HepG2 (cell line): Measurements from ENCODE around the gene IRF7. TPM values are rescaled to one million over a fixed set of nuclear protein-coding genes. Genes with fewer than 3 reads are reported as not detected.
A peak's percentile ranks its signal among the peaks of the same experiment; 100 is the strongest.

Experiments
- CBFB ChIP-seq: sonication (generic); formaldehyde crosslinking; IDR thresholded peaks from 2 replicates; pipeline ENCODE4 v1.4.0; 2020; ENCODE audit warnings: missing genetic modification reagents
- FUBP1 ChIP-seq: sonication (generic); formaldehyde crosslinking; IDR thresholded peaks from 2 replicates; pipeline ENCODE4 v1.5.1; 2020; ENCODE audit warnings: missing genetic modification reagents, mild to moderate bottlenecking, borderline replicate concordance
- ISX ChIP-seq: sonication (generic); formaldehyde crosslinking; conservative IDR thresholded peaks from 2 replicates; pipeline ENCODE4 v1.5.0; 2020; ENCODE audit warnings: missing genetic modification reagents
- JDP2 ChIP-seq: sonication (generic); formaldehyde crosslinking; IDR thresholded peaks from 2 replicates; pipeline ENCODE4 v1.8.1; 2022; ENCODE audit warnings: missing genetic modification reagents, borderline replicate concordance
- KDM2A ChIP-seq: sonication (generic); formaldehyde crosslinking; IDR thresholded peaks from 2 replicates; pipeline ENCODE4 v1.4.0; 2020; ENCODE audit warnings: low read depth, missing genetic modification reagents, borderline replicate concordance
- KLF13 ChIP-seq: sonication (generic); formaldehyde crosslinking; IDR thresholded peaks from 2 replicates; pipeline ENCODE4 v1.4.0; 2020; ENCODE audit warnings: mild to moderate bottlenecking, missing genetic modification reagents
- KLF9 ChIP-seq: IDR thresholded peaks from 2 replicates; pipeline ENCODE4 v1.6.1; 2016; ENCODE audit warnings: low read depth
- MEIS1 ChIP-seq: sonication (generic); formaldehyde crosslinking; IDR thresholded peaks from 2 replicates; pipeline ENCODE4 v1.9.0; 2021; ENCODE audit warnings: mild to moderate bottlenecking, missing genetic modification reagents, moderate library complexity, borderline replicate concordance
- NCOR1 ChIP-seq: fragments of 200-600 bp; sonication (generic); IDR thresholded peaks from 2 replicates; pipeline ENCODE4 v1.7.0; 2017; ENCODE audit warnings: antibody characterized with exemption, low read length, borderline replicate concordance
- REXO4 ChIP-seq: sonication (generic); formaldehyde crosslinking; IDR thresholded peaks from 2 replicates; pipeline ENCODE4 v1.8.0; 2022; ENCODE audit warnings: missing genetic modification reagents, mild to moderate bottlenecking, borderline replicate concordance
- SETDB1 ChIP-seq: sonication (generic); formaldehyde crosslinking; IDR thresholded peaks from 2 replicates; pipeline ENCODE4 v1.5.1; 2020; ENCODE audit warnings: missing genetic modification reagents, mild to moderate bottlenecking, borderline replicate concordance
- TRAFD1 ChIP-seq: sonication (generic); formaldehyde crosslinking; IDR thresholded peaks from 2 replicates; pipeline ENCODE4 v1.5.1; 2020; ENCODE audit warnings: missing genetic modification reagents, mild to moderate bottlenecking, borderline replicate concordance
- ZBTB20 ChIP-seq: sonication (generic); formaldehyde crosslinking; IDR thresholded peaks from 2 replicates; pipeline ENCODE4 v1.8.1; 2023; ENCODE audit warnings: missing genetic modification reagents, low read depth, mild to moderate bottlenecking, borderline replicate concordance
- ZBTB33 ChIP-seq: sonication (generic); formaldehyde crosslinking; IDR thresholded peaks from 2 replicates; pipeline ENCODE4 v1.4.0; 2020; ENCODE audit warnings: missing genetic modification reagents
- ZNF20 ChIP-seq: sonication (generic); formaldehyde crosslinking; IDR thresholded peaks from 2 replicates; pipeline ENCODE4 v1.4.0; 2020; ENCODE audit warnings: mild to moderate bottlenecking, moderate library complexity, missing genetic modification reagents
- ZNF468 ChIP-seq: sonication (generic); formaldehyde crosslinking; IDR thresholded peaks from 2 replicates; pipeline ENCODE4 v1.8.0; 2022; ENCODE audit warnings: mild to moderate bottlenecking, moderate library complexity, missing genetic modification reagents
- ZNF607 ChIP-seq: sonication (generic); formaldehyde crosslinking; IDR thresholded peaks from 2 replicates; pipeline ENCODE4 v1.5.1; 2020; ENCODE audit warnings: missing genetic modification reagents, mild to moderate bottlenecking, borderline replicate concordance
- polyA plus RNA-seq, 8 experiments: library from polyadenylated mRNA; depleted of rRNA in 3 of 8; stranded (reverse) in 7 of 8; unstranded in 1 of 8; fragments of >200 nt; fragmentation: Illumina TruSeq in 4 of 8; extraction: Trizol in 4 of 8; gene quantifications; 2 replicates each; pipeline versions ENCODE4 v1.2.1 to v1.2.3, GENCODE V29; 2011 to 2016; ENCODE audit warnings: low read depth in 4 of 8, missing spikeins in 1 of 8, mixed read lengths in 1 of 8; ENCODE audit not compliant: insufficient read depth in 1 of 8
- total RNA-seq, 5 experiments: library from RNA; depleted of rRNA; stranded (reverse); fragments of >200 nt; fragmentation: Illumina TruSeq; extraction: Trizol; gene quantifications; 2 replicates each; pipeline ENCODE4 v1.2.3, GENCODE V29; 2016; ENCODE audit warnings: low read depth in 1 of 5
- TF ChIP-seq, protein P1 (sequence below): sonication (generic); formaldehyde crosslinking; IDR thresholded peaks from 2 replicates; pipeline ENCODE4 v1.5.0; 2020; ENCODE audit warnings: missing genetic modification reagents, mild to moderate bottlenecking, borderline replicate concordance
- TF ChIP-seq, protein P2 (sequence below): sonication (generic); formaldehyde crosslinking; IDR thresholded peaks from 2 replicates; pipeline ENCODE4 v1.8.1; 2023; ENCODE audit warnings: mild to moderate bottlenecking, missing genetic modification reagents

IRF7 gene
- total and polyA plus RNA-seq, 2 of the 13 experiments (the other 11 are each of a cell fraction or from before 2014, with no cell fraction given), result not detected

DNA sequence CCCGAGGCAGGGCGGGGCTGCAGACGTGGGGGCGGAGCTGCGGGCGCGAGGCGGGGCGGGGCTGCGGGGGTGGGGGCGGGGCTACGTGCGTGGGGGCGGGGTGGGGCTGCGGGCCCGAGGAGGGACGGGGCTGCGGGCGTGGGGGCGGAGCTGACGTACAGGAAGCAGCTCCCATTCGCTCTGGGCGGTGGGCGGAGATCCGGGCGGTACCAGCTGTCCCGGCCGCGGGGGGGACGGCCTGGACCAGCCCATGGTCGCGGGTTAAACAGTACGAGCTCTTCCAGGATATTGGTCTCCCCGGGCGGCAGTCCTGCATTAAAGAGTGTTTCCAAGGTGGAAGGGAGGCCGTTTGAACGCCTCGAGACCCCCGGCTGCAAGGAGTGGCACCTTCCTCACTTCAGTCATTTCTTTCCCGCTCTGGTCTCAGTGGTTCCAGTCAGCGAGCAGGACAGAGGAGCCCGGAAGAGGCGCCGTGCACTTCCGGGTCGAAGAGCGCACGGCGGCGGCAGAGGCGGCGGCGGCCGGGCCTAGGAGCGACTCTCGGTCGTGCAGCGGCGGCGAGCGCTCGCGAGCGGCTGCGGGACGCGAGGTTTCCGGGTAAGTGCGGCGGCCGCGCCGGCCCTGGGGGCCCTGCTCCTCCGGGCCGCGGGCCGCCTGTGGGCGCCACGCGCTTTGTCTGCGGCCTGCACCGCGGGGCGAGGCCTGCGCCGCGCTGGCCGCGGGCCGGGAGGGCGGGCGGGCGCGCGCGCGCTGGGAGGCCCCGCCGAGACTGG, 39.6 kb downstream of the IRF7 start, which contains the start of gene PHRF1 (continued):
- TF ChIP-seq ZBTB33 (no peak), JDP2 (no peak), ZNF468 (0 out of 2 replicates have a peak, but pooled peaks have one; percentile 65), KLF13 (CRISPR knock-in tag) (no peak), CBFB (CRISPR knock-in tag) (0 out of 2 replicates have a peak, but pooled peaks have one; percentile 60), KDM2A (peak; percentile 66), ISX (CRISPR knock-in tag) (no peak), NCOR1 (no peak), SETDB1 (no peak), TRAFD1 (no peak), FUBP1 (CRISPR knock-in tag) (no peak), REXO4 (CRISPR knock-in tag) (no peak), ZBTB20 (CRISPR knock-in tag) (no peak), KLF9 (no peak), MEIS1 (CRISPR knock-in tag) (no peak), ZNF20 (CRISPR knock-in tag) (no peak), ZNF607 (CRISPR knock-in tag) (no peak)
- TF ChIP-seq, protein P1, sequence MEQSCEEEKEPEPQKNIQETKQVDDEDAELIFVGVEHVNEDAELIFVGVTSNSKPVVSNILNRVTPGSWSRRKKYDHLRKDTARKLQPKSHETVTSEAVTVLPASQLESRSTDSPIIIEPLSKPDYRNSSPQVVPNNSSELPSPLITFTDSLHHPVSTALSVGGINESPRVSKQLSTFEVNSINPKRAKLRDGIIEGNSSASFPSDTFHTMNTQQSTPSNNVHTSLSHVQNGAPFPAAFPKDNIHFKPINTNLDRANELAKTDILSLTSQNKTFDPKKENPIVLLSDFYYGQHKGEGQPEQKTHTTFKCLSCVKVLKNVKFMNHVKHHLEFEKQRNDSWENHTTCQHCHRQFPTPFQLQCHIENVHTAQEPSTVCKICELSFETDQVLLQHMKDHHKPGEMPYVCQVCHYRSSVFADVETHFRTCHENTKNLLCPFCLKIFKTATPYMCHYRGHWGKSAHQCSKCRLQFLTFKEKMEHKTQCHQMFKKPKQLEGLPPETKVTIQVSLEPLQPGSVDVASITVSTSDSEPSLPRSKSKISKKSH, result no peak
- TF ChIP-seq, protein P2, sequence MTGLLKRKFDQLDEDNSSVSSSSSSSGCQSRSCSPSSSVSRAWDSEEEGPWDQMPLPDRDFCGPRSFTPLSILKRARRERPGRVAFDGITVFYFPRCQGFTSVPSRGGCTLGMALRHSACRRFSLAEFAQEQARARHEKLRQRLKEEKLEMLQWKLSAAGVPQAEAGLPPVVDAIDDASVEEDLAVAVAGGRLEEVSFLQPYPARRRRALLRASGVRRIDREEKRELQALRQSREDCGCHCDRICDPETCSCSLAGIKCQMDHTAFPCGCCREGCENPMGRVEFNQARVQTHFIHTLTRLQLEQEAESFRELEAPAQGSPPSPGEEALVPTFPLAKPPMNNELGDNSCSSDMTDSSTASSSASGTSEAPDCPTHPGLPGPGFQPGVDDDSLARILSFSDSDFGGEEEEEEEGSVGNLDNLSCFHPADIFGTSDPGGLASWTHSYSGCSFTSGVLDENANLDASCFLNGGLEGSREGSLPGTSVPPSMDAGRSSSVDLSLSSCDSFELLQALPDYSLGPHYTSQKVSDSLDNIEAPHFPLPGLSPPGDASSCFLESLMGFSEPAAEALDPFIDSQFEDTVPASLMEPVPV (CRISPR knock-in tag), result no peak
